ENCODE results near the gene RBL1.

DNA sequence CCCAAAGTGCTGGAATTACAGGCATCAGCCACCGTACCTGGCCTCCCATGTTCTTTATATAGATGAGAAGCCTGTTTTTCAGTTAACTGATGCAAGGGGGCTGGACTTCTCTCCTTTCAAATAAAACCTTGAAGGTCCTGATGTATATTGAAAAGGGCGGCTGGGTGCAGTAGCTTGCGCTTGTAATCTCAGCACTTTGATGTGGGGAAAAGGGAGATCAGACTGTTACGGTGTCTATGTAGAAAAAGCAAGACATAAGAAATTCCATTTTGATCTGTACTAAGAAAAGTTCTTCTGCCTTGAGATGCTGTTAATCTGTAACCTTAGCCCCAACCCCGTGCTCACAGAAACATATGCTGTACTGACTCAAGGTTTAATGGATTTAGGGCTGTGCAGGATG lies 128.2 kb downstream of the RBL1 start:
- TF ChIP-seq, protein P1, sequence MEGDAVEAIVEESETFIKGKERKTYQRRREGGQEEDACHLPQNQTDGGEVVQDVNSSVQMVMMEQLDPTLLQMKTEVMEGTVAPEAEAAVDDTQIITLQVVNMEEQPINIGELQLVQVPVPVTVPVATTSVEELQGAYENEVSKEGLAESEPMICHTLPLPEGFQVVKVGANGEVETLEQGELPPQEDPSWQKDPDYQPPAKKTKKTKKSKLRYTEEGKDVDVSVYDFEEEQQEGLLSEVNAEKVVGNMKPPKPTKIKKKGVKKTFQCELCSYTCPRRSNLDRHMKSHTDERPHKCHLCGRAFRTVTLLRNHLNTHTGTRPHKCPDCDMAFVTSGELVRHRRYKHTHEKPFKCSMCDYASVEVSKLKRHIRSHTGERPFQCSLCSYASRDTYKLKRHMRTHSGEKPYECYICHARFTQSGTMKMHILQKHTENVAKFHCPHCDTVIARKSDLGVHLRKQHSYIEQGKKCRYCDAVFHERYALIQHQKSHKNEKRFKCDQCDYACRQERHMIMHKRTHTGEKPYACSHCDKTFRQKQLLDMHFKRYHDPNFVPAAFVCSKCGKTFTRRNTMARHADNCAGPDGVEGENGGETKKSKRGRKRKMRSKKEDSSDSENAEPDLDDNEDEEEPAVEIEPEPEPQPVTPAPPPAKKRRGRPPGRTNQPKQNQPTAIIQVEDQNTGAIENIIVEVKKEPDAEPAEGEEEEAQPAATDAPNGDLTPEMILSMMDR (IDR thresholded peaks at IDR 0.05): no peak
- no peak for TF ChIP-seq POLR2AphosphoS5 (IDR thresholded peaks at IDR 0.05)
- no peak for TF ChIP-seq POLR2A (IDR thresholded peaks at IDR 0.05)
- no peak for TF ChIP-seq EP300 (IDR thresholded peaks at IDR 0.05)
